Osteocyte (in vitro differentiated cells): ENCODE measurements around the gene C10orf95. TPM values are rescaled to one million over a fixed set of nuclear protein-coding genes. Genes with fewer than 3 reads are reported as not detected.

Experiments used
- DNase-seq: peaks from one replicate; pipeline ENCODE4 v3.0.0; 2021; ENCODE audit warnings: mixed read lengths; ENCODE audit not compliant: unreplicated experiment; ENCODE audit errors: extremely low spot score
- H3K27ac Mint-ChIP-seq: one replicate; pipeline ENCODE4 v1.8.0; 2021; ENCODE audit warnings: mild to moderate bottlenecking, mixed read lengths; ENCODE audit not compliant: unreplicated experiment
- H3K27me3 Mint-ChIP-seq: one replicate; pipeline ENCODE4 v1.8.0; 2021; ENCODE audit warnings: mixed read lengths; ENCODE audit not compliant: unreplicated experiment
- H3K36me3 Mint-ChIP-seq: one replicate; pipeline ENCODE4 v1.8.0; 2021; ENCODE audit warnings: mixed read lengths; ENCODE audit not compliant: unreplicated experiment
- H3K4me1 Mint-ChIP-seq: one replicate; pipeline ENCODE4 v1.8.0; 2021; ENCODE audit warnings: mixed read lengths; ENCODE audit not compliant: unreplicated experiment
- H3K4me3 Mint-ChIP-seq: one replicate; pipeline ENCODE4 v1.8.0; 2021; ENCODE audit warnings: mild to moderate bottlenecking, moderate library complexity, mixed read lengths; ENCODE audit not compliant: unreplicated experiment
- H3K9me3 Mint-ChIP-seq: one replicate; pipeline ENCODE4 v1.8.0; 2021; ENCODE audit warnings: mixed read lengths; ENCODE audit not compliant: unreplicated experiment
- CTCF ChIP-seq: fragments of 200-600 bp; sonication (generic); IDR thresholded peaks from 2 replicates; pipeline ENCODE4 v1.5.0; 2021; ENCODE audit warnings: antibody characterized with exemption, mild to moderate bottlenecking, moderate library complexity
- total RNA-seq: library from RNA; stranded (reverse); gene quantifications from 2 replicates; pipeline ENCODE4 v1.2.1, GENCODE V29; 2021

Gene C10orf95
- total RNA-seq, 1 donor from 2014 or later: not detected

- peaks cover 44% of the 10 kb centered on the region for H3K27me3 Mint-ChIP-seq
- TF ChIP-seq CTCF: no peak
- no peak overlapping the region for H3K27ac Mint-ChIP-seq
- no peak overlapping the region for H3K4me3 Mint-ChIP-seq
- H3K4me1 Mint-ChIP-seq: peaks cover 20% of the 10 kb centered on the region
- peaks cover 3% of the 10 kb centered on the region for H3K36me3 Mint-ChIP-seq
- DNase-seq: no peak
- H3K9me3 Mint-ChIP-seq: no peaks in the 10 kb centered on the region
Observed at GRCh38 chr10:102412293-102412692, 39.0 kb downstream of the C10orf95 start.

GRCh38 chr10:102411341-102412255, 39.7 kb downstream of the C10orf95 start:
- DNase-seq: no peak
- TF ChIP-seq CTCF: no peak
- no peaks in the 10 kb centered on the region for H3K9me3 Mint-ChIP-seq
- H3K27me3 Mint-ChIP-seq: peaks cover 42% of the 10 kb centered on the region
- H3K4me3 Mint-ChIP-seq: peak overlapping the region; percentile 56
- H3K4me1 Mint-ChIP-seq: peaks cover 20% of the 10 kb centered on the region
- peaks cover 3% of the 10 kb centered on the region for H3K36me3 Mint-ChIP-seq
- no peak overlapping the region for H3K27ac Mint-ChIP-seq

- no peak for DNase-seq
- H3K27me3 Mint-ChIP-seq: peaks cover 39% of the 10 kb centered on the region
- no peak overlapping the region for H3K27ac Mint-ChIP-seq
- no peaks in the 10 kb centered on the region for H3K9me3 Mint-ChIP-seq
- no peak for TF ChIP-seq CTCF
- peaks cover 20% of the 10 kb centered on the region for H3K4me1 Mint-ChIP-seq
- peak overlapping the region; percentile 56 for H3K4me3 Mint-ChIP-seq
- H3K36me3 Mint-ChIP-seq: peaks cover 3% of the 10 kb centered on the region
Observed at GRCh38 chr10:102410429-102411073, 40.8 kb downstream of the C10orf95 start.

GRCh38 chr10:102409604-102410428, 41.5 kb downstream of the C10orf95 start:
- no peak for DNase-seq
- Mint-ChIP-seq H3K4me3 (peak overlapping the region; percentile 52), H3K27me3 (peaks cover 39% of the 10 kb centered on the region), H3K27ac (no peak overlapping the region), H3K36me3 (peaks cover 3% of the 10 kb centered on the region), H3K9me3 (no peaks in the 10 kb centered on the region), H3K4me1 (peaks cover 20% of the 10 kb centered on the region)
- no peak for TF ChIP-seq CTCF
